Activated naive CD8-positive, alpha-beta T cell (primary cell): ENCODE results near the gene SERPINA6.

Experiments used
- H3K27ac Mint-ChIP-seq: one replicate; pipeline ENCODE4 v1.8.0; 2021; ENCODE audit warnings: mixed read lengths
- H3K27me3 Mint-ChIP-seq: one replicate; pipeline ENCODE4 v1.8.0; 2021; ENCODE audit warnings: mixed read lengths
- H3K36me3 Mint-ChIP-seq: one replicate; pipeline ENCODE4 v1.8.0; 2021; ENCODE audit warnings: mixed read lengths
- H3K4me1 Mint-ChIP-seq: one replicate; pipeline ENCODE4 v1.8.0; 2021; ENCODE audit warnings: low read depth, mixed read lengths
- H3K4me3 Mint-ChIP-seq: one replicate; pipeline ENCODE4 v1.8.0; 2021; ENCODE audit warnings: mild to moderate bottlenecking, mixed read lengths
- H3K9me3 Mint-ChIP-seq: one replicate; pipeline ENCODE4 v1.8.0; 2021; ENCODE audit warnings: low read depth, mixed read lengths

The SERPINA6 gene

GRCh38 chr14:94342334-94342934, 19.3 kb upstream of the SERPINA6 start:
- Mint-ChIP-seq H3K4me3 (no peak overlapping the region), H3K9me3 (no peaks in the 10 kb centered on the region), H3K4me1 (peaks cover 15% of the 10 kb centered on the region), H3K27ac (peak overlapping the region; percentile 56), H3K27me3 (peaks cover 30% of the 10 kb centered on the region), H3K36me3 (no peaks in the 10 kb centered on the region)

GRCh38 chr14:94341656-94342333, 18.7 kb upstream of the SERPINA6 start:
- Mint-ChIP-seq H3K36me3 (no peaks in the 10 kb centered on the region), H3K27me3 (peaks cover 30% of the 10 kb centered on the region)

GRCh38 chr14:94340533-94340932, 17.4 kb upstream of the SERPINA6 start:
- H3K36me3 Mint-ChIP-seq, result no peaks in the 10 kb centered on the region
- peak overlapping the region; percentile 72 for H3K27ac Mint-ChIP-seq
- no peak overlapping the region for H3K4me3 Mint-ChIP-seq
- H3K4me1 Mint-ChIP-seq, result peaks cover 14% of the 10 kb centered on the region
- no peaks in the 10 kb centered on the region for H3K9me3 Mint-ChIP-seq
- peaks cover 30% of the 10 kb centered on the region for H3K27me3 Mint-ChIP-seq

More at GRCh38 chr14:94341656-94342333, 18.7 kb upstream of the SERPINA6 start:
- H3K4me1 Mint-ChIP-seq, result peaks cover 15% of the 10 kb centered on the region
- peak overlapping the region; percentile 27 for H3K4me3 Mint-ChIP-seq
- H3K27ac Mint-ChIP-seq, result peak overlapping the region; percentile 55
- no peaks in the 10 kb centered on the region for H3K9me3 Mint-ChIP-seq

GRCh38 chr14:94338023-94338422, 14.9 kb upstream of the SERPINA6 start:
- Mint-ChIP-seq H3K4me3 (no peak overlapping the region), H3K36me3 (no peaks in the 10 kb centered on the region), H3K4me1 (peaks cover 10% of the 10 kb centered on the region), H3K9me3 (no peaks in the 10 kb centered on the region), H3K27me3 (peaks cover 31% of the 10 kb centered on the region), H3K27ac (no peak overlapping the region)

GRCh38 chr14:94337274-94337673, 14.1 kb upstream of the SERPINA6 start:
- no peaks in the 10 kb centered on the region for H3K9me3 Mint-ChIP-seq
- H3K27ac Mint-ChIP-seq, result no peak overlapping the region
- peaks cover 25% of the 10 kb centered on the region for H3K27me3 Mint-ChIP-seq
- no peak overlapping the region for H3K4me3 Mint-ChIP-seq
- H3K36me3 Mint-ChIP-seq, result no peaks in the 10 kb centered on the region
- peaks cover 10% of the 10 kb centered on the region for H3K4me1 Mint-ChIP-seq

- no peak overlapping the region for H3K27ac Mint-ChIP-seq
- no peaks in the 10 kb centered on the region for H3K4me1 Mint-ChIP-seq
- H3K4me3 Mint-ChIP-seq, result no peak overlapping the region
- peaks cover 8% of the 10 kb centered on the region for H3K27me3 Mint-ChIP-seq
- H3K36me3 Mint-ChIP-seq, result no peaks in the 10 kb centered on the region
- H3K9me3 Mint-ChIP-seq, result no peaks in the 10 kb centered on the region
Measured at GRCh38 chr14:94334872-94335271, 11.7 kb upstream of the SERPINA6 start.

GRCh38 chr14:94332587-94332986, 9.5 kb upstream of the SERPINA6 start:
- Mint-ChIP-seq H3K36me3 (no peaks in the 10 kb centered on the region), H3K4me1 (no peaks in the 10 kb centered on the region), H3K4me3 (no peak overlapping the region), H3K27me3 (peaks cover 3% of the 10 kb centered on the region), H3K27ac (no peak overlapping the region), H3K9me3 (peaks cover 4% of the 10 kb centered on the region)

GRCh38 chr14:94332063-94332583, 9.0 kb upstream of the SERPINA6 start:
- H3K27ac Mint-ChIP-seq, result no peak overlapping the region
- H3K4me1 Mint-ChIP-seq, result no peaks in the 10 kb centered on the region
- H3K9me3 Mint-ChIP-seq, result peaks cover 4% of the 10 kb centered on the region
- H3K36me3 Mint-ChIP-seq, result no peaks in the 10 kb centered on the region
- peaks cover 3% of the 10 kb centered on the region for H3K27me3 Mint-ChIP-seq
- H3K4me3 Mint-ChIP-seq, result no peak overlapping the region

- Mint-ChIP-seq H3K27ac (no peak overlapping the region), H3K9me3 (peaks cover 4% of the 10 kb centered on the region), H3K36me3 (no peaks in the 10 kb centered on the region), H3K4me3 (no peak overlapping the region), H3K4me1 (no peaks in the 10 kb centered on the region), H3K27me3 (peaks cover 3% of the 10 kb centered on the region)
Measured at GRCh38 chr14:94331462-94331861, 8.3 kb upstream of the SERPINA6 start.

GRCh38 chr14:94330857-94331256, 7.7 kb upstream of the SERPINA6 start:
- no peak overlapping the region for H3K4me3 Mint-ChIP-seq
- H3K36me3 Mint-ChIP-seq, result no peaks in the 10 kb centered on the region
- H3K9me3 Mint-ChIP-seq, result peaks cover 4% of the 10 kb centered on the region
- no peaks in the 10 kb centered on the region for H3K4me1 Mint-ChIP-seq
- H3K27me3 Mint-ChIP-seq, result peaks cover 3% of the 10 kb centered on the region
- H3K27ac Mint-ChIP-seq, result no peak overlapping the region

- Mint-ChIP-seq H3K27me3 (peaks cover 3% of the 10 kb centered on the region), H3K27ac (no peak overlapping the region), H3K9me3 (peaks cover 4% of the 10 kb centered on the region), H3K36me3 (no peaks in the 10 kb centered on the region), H3K4me3 (no peak overlapping the region), H3K4me1 (no peaks in the 10 kb centered on the region)
Measured at GRCh38 chr14:94330432-94330831, 7.3 kb upstream of the SERPINA6 start.

GRCh38 chr14:94329857-94330256, 6.7 kb upstream of the SERPINA6 start:
- H3K27ac Mint-ChIP-seq, result no peak overlapping the region
- peaks cover 2% of the 10 kb centered on the region for H3K27me3 Mint-ChIP-seq
- H3K4me3 Mint-ChIP-seq, result no peak overlapping the region
- peaks cover 4% of the 10 kb centered on the region for H3K9me3 Mint-ChIP-seq
- no peaks in the 10 kb centered on the region for H3K4me1 Mint-ChIP-seq
- no peaks in the 10 kb centered on the region for H3K36me3 Mint-ChIP-seq

- peaks cover 4% of the 10 kb centered on the region for H3K9me3 Mint-ChIP-seq
- H3K36me3 Mint-ChIP-seq, result no peaks in the 10 kb centered on the region
- H3K4me3 Mint-ChIP-seq, result no peak overlapping the region
- H3K4me1 Mint-ChIP-seq, result no peaks in the 10 kb centered on the region
- H3K27me3 Mint-ChIP-seq, result no peaks in the 10 kb centered on the region
- H3K27ac Mint-ChIP-seq, result no peak overlapping the region
Measured at GRCh38 chr14:94328196-94328595, 5.1 kb upstream of the SERPINA6 start.

- Mint-ChIP-seq H3K4me1 (no peaks in the 10 kb centered on the region), H3K9me3 (no peaks in the 10 kb centered on the region), H3K27ac (no peak overlapping the region), H3K27me3 (no peaks in the 10 kb centered on the region), H3K4me3 (no peak overlapping the region), H3K36me3 (no peaks in the 10 kb centered on the region)
Measured at GRCh38 chr14:94321421-94322271, 1.5 kb downstream of the SERPINA6 start.

GRCh38 chr14:94320243-94320642, 2.9 kb downstream of the SERPINA6 start:
- Mint-ChIP-seq H3K9me3 (no peaks in the 10 kb centered on the region), H3K27me3 (no peaks in the 10 kb centered on the region), H3K27ac (no peak overlapping the region), H3K4me1 (no peaks in the 10 kb centered on the region), H3K4me3 (no peak overlapping the region), H3K36me3 (no peaks in the 10 kb centered on the region)
